Activated T-cell treated with anti-CD3 and anti-CD28 coated beads for 4 hours (primary cell): ENCODE data around the gene KIF26B.

Source experiments
- DNase-seq: peaks from one replicate; pipeline ENCODE4 v3.0.0-alpha.2; 2020

KIF26B gene

GRCh38 chr1:245580651-245581050 is 425.9 kb downstream of the KIF26B start:
- no peak for DNase-seq

GRCh38 chr1:245582026-245582425 is 427.2 kb downstream of the KIF26B start:
- no peak for DNase-seq

GRCh38 chr1:245583081-245583480 is 428.3 kb downstream of the KIF26B start:
- no peak for DNase-seq

- DNase-seq: no peak
Measured at GRCh38 chr1:245583575-245584330, 429.0 kb downstream of the KIF26B start.

- no peak for DNase-seq
Measured at GRCh38 chr1:245585252-245585959, 430.6 kb downstream of the KIF26B start.

- DNase-seq: no peak
Measured at GRCh38 chr1:245587435-245588115, 432.8 kb downstream of the KIF26B start.

GRCh38 chr1:245588116-245588639 is 433.4 kb downstream of the KIF26B start:
- no peak for DNase-seq

GRCh38 chr1:245589316-245589715 is 434.5 kb downstream of the KIF26B start:
- no peak for DNase-seq

- no peak for DNase-seq
Measured at GRCh38 chr1:245589906-245590305, 435.1 kb downstream of the KIF26B start.

- no peak for DNase-seq
Measured at GRCh38 chr1:245590726-245591125, 435.9 kb downstream of the KIF26B start.

- no peak for DNase-seq
Measured at GRCh38 chr1:245591346-245592188, 436.8 kb downstream of the KIF26B start.

GRCh38 chr1:245592189-245592460 is 437.3 kb downstream of the KIF26B start:
- DNase-seq: no peak

- no peak for DNase-seq
Measured at GRCh38 chr1:245598524-245599305, 443.9 kb downstream of the KIF26B start.

GRCh38 chr1:245599371-245600174 is 444.8 kb downstream of the KIF26B start:
- no peak for DNase-seq

- no peak for DNase-seq
Measured at GRCh38 chr1:245600658-245601057, 445.9 kb downstream of the KIF26B start.

- DNase-seq: no peak
Measured at GRCh38 chr1:245603311-245603865, 448.6 kb downstream of the KIF26B start.

- DNase-seq: no peak
Measured at GRCh38 chr1:245604979-245605378, 450.2 kb downstream of the KIF26B start.

GRCh38 chr1:245605480-245606156 is 450.8 kb downstream of the KIF26B start:
- no peak for DNase-seq

- DNase-seq: no peak
Measured at GRCh38 chr1:245606157-245606725, 451.5 kb downstream of the KIF26B start.

GRCh38 chr1:245608271-245608670 is 453.5 kb downstream of the KIF26B start:
- no peak for DNase-seq
